Subcutaneous adipose tissue (tissue), 4 donors: Measurements from ENCODE around the gene DDX31. TPM values are rescaled to one million over a fixed set of nuclear protein-coding genes. Genes with fewer than 3 reads are reported as not detected.

Source experiments
- CTCF ChIP-seq: fragments of 450-650 bp; IDR thresholded peaks from one replicate; pipeline ENCODE4 v1.5.1; 2016; ENCODE audit warnings: low read depth, mild to moderate bottlenecking, control low read depth, antibody characterized with exemption, moderate library complexity
- total RNA-seq, 4 donors: library from RNA; depleted of rRNA; stranded (reverse); fragments of >200 nt; gene quantifications; one replicate each; pipeline ENCODE4 v1.1.0, GENCODE V29; 2016

DDX31 gene
- total RNA-seq, 4 donors from 2014 or later = 8.5 to 15.7 (median 10.8) TPM

DNA sequence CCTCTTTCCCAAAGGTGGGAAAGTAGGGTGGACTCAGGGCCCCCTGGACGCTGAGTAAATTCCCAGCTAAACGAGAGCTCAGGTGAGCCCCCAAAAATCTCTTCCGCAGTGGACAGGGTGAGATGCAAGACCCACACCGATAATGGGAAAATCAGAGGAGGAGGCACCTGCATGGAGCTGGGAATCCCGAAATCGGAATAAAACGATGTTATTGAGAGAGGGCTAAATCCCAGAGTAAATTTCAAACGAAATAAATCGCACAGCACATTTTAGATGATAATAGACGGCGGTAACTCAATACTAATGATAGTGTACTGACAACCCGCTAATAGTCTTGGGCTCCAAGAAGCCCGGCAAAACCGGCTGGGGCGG is 90.4 kb downstream of the DDX31 start:
- no peak for TF ChIP-seq CTCF

GRCh38 chr9:132578367-132578932 is 91.3 kb downstream of the DDX31 start:
- TF ChIP-seq CTCF = no peak

- no peak for TF ChIP-seq CTCF
These were observed 92.7 kb downstream of the DDX31 start for GRCh38 chr9:132577119-132577518.

DNA sequence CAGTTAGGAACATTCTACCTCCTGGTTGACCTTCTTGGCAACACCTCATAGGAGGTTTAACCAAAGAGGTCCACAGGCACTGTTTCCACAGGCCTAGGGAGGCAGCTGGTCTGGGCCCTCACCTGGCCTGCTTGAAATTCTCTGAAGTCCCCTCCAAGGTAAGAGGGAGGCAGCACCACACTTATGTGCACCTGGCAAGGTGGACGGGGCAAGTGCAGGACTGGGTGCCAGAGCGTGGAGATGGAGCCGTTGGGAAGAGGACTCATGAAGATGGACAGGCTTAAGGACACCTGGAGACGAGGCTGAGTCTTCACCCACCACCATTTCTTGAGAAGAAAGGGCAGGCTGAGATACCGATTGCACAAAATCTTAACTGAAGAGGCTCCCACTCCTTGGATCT is 94.0 kb downstream of the DDX31 start:
- no peak for TF ChIP-seq CTCF

DNA sequence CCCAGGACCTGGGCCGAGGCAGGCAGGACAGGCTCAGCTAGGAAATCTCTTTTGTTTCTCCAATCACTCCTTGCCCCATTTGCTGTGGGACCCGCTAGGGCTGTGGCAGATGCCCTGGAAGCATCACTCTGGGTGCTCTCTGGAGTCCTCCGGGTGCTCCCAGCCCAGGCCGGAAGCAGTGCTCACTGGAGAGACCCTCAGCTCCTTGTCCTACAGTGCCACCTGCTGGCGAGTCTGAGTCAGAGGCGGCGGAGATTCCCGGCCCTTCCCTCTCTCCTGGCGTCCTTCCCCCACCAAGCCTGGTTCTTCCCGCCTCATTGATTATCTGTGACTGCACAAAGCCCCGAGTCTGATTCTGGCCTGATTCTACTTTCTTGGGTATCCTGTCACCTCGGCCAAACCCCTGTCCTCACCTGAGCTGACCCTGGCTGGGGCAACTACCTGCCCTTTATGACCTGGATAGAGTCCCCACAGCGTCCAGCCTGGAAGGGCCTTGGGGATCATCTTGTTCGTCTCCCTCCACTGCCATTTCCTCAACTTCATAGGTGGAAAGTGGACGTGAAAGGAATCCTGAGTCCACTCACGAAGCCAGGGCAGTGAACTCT is 94.7 kb downstream of the DDX31 start:
- no peak for TF ChIP-seq CTCF

GRCh38 chr9:132572921-132573320 is 96.9 kb downstream of the DDX31 start:
- TF ChIP-seq CTCF = no peak

DNA sequence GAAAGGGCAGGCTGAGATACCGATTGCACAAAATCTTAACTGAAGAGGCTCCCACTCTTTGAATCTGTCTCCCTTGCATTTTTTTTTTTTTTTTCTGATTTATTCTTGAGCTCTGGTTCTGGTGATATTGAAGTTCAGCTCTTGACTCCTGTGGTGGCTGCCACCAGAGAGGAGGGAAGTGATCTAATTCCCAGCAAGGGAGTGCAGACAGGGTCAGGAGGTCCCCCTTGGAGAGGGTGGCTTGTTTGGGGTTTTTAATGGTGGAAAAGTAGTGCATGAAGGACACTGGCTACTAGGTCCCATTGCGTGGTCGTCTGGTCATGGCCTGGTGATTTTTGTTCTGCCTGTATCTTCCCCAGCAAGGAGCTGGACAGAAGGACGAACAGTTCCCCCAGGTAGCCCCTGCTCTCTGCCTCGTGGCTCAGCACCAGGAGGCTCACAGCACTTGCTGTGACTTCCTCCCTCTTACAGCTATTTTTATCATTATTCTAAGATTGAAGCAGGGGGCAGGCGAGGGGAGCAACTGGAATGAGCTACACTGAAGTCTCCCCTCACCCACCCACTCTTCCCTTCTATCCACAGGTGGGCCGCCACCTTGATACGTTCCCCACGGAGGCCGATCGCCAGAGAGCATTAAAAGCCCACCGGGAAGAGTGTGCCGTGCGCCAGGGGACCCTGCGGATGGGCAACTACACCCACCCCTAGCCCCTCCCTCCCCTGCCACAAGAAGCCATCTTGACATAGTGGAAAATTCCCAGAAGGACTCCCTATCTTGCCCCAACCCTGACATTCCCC is 97.8 kb downstream of the DDX31 start:
- TF ChIP-seq CTCF = no peak
